GM23338 (cell line): Measurements from ENCODE around the gene SH3RF3. TPM values are rescaled to one million over a fixed set of nuclear protein-coding genes. Genes with fewer than 3 reads are reported as not detected.

Source experiments
- ATAC-seq: fragments of 200-7000 bp; cut with Tn5 transposase; 3 replicates; pipeline ENCODE4 v1.9.1; 2020
- DNase-seq: peaks from one replicate; pipeline ENCODE4 v3.0.0-alpha.2; 2015; ENCODE audit warnings: low spot score
- H2AFZ ChIP-seq: fragments of 200-600 bp; sonication (generic); 2 replicates; pipeline ENCODE4 v1.8.0; 2016; ENCODE audit warnings: antibody characterized with exemption, mild to moderate bottlenecking, moderate library complexity
- H3F3A ChIP-seq: fragments of 200-600 bp; sonication (generic); replicated peaks from 2 replicates; pipeline ENCODE4 v1.8.0; 2017; ENCODE audit warnings: antibody characterized with exemption, mixed run types, low read depth
- H3K27ac ChIP-seq: fragments of 200-600 bp; sonication (generic); 2 replicates; pipeline ENCODE4 v1.6.1; 2016; ENCODE audit warnings: low read depth
- H3K27me3 ChIP-seq: fragments of 200-600 bp; sonication (generic); 2 replicates; pipeline ENCODE4 v1.8.0; 2016; ENCODE audit warnings: mild to moderate bottlenecking, mixed run types, moderate library complexity; ENCODE audit not compliant: insufficient read depth
- H3K36me3 ChIP-seq: fragments of 200-600 bp; sonication (generic); 2 replicates; pipeline ENCODE4 v1.8.0; 2016; ENCODE audit warnings: mild to moderate bottlenecking; ENCODE audit not compliant: insufficient read depth
- H3K4me1 ChIP-seq: fragments of 200-600 bp; sonication (generic); 2 replicates; pipeline ENCODE4 v1.8.0; 2016; ENCODE audit warnings: mild to moderate bottlenecking, moderate library complexity; ENCODE audit not compliant: insufficient read depth
- H3K4me2 ChIP-seq: fragments of 200-600 bp; sonication (generic); 2 replicates; pipeline ENCODE4 v1.7.1; 2017; ENCODE audit warnings: mixed run types
- H3K4me3 ChIP-seq: fragments of 200-600 bp; sonication (generic); 2 replicates; pipeline ENCODE4 v1.6.1; 2016; ENCODE audit warnings: mixed run types
- H3K79me2 ChIP-seq: fragments of 200-600 bp; sonication (generic); replicated peaks from 2 replicates; pipeline ENCODE4 v1.8.0; 2017; ENCODE audit warnings: mild to moderate bottlenecking; ENCODE audit not compliant: insufficient read depth
- H3K9me2 ChIP-seq: fragments of 200-600 bp; sonication (generic); 2 replicates; pipeline ENCODE4 v1.8.0; 2017; ENCODE audit not compliant: insufficient read depth
- H4K20me1 ChIP-seq: fragments of 200-600 bp; sonication (generic); replicated peaks from 2 replicates; pipeline ENCODE4 v1.8.0; 2017; ENCODE audit warnings: mild to moderate bottlenecking; ENCODE audit not compliant: insufficient read depth
- H3K27ac Mint-ChIP-seq: 2 replicates; pipeline ENCODE4 v1.8.0; 2020; ENCODE audit warnings: inconsistent platforms, mild to moderate bottlenecking, moderate library complexity, mixed read lengths
- H3K27me3 Mint-ChIP-seq: 3 replicates; pipeline ENCODE4 v1.8.0; 2022; ENCODE audit warnings: low read depth, mild to moderate bottlenecking, moderate library complexity, mixed read lengths, inconsistent platforms; ENCODE audit not compliant: insufficient read depth, poor library complexity
- H3K36me3 Mint-ChIP-seq: 3 replicates; pipeline ENCODE4 v1.8.0; 2021; ENCODE audit warnings: low read depth, mild to moderate bottlenecking, inconsistent platforms, moderate library complexity, mixed read lengths
- H3K4me1 Mint-ChIP-seq: 3 replicates; pipeline ENCODE4 v1.8.0; 2020; ENCODE audit warnings: mild to moderate bottlenecking, inconsistent platforms, mixed read lengths
- H3K4me3 Mint-ChIP-seq: 3 replicates; pipeline ENCODE4 v1.8.0; 2021; ENCODE audit warnings: moderate library complexity, mild to moderate bottlenecking, inconsistent platforms, mixed read lengths
- H3K9me3 Mint-ChIP-seq: 3 replicates; pipeline ENCODE4 v1.8.0; 2020; ENCODE audit warnings: moderate library complexity, mild to moderate bottlenecking, inconsistent platforms, mixed read lengths
- CREB1 ChIP-seq: fragments of 250-450 bp; sonication (Bioruptor Pico); IDR thresholded peaks from 2 replicates; pipeline ENCODE4 v1.5.0; 2020; ENCODE audit warnings: low read depth, mild to moderate bottlenecking, moderate library complexity
- EZH2 ChIP-seq: fragments of 200-600 bp; sonication (generic); IDR thresholded peaks from one replicate; pipeline ENCODE4 v1.8.0; 2017; ENCODE audit warnings: antibody characterized with exemption, mild to moderate bottlenecking, low read depth; ENCODE audit not compliant: unreplicated experiment
- JUNB ChIP-seq: IDR thresholded peaks from one replicate; pipeline ENCODE4 v1.6.1; 2016; ENCODE audit warnings: antibody characterized with exemption; ENCODE audit not compliant: unreplicated experiment
- NANOG ChIP-seq: IDR thresholded peaks from 2 replicates; pipeline ENCODE4 v1.6.1; 2016; ENCODE audit warnings: antibody characterized with exemption, borderline replicate concordance
- POLR2AphosphoS5 ChIP-seq: IDR thresholded peaks from 2 replicates; pipeline ENCODE4 v1.6.1; 2016; ENCODE audit warnings: antibody characterized with exemption, low read depth
- polyA plus RNA-seq: library from polyadenylated mRNA; unstranded; fragments of >200 nt; fragmentation: Nextera tagmentation; extraction: Ambion mirVana; gene quantifications from 2 replicates; pipeline ENCODE4 v1.2.1, GENCODE V29; 2016
- total RNA-seq: library from RNA; depleted of rRNA; stranded (reverse); fragments of >200 nt; shearing (Covaris generic); gene quantifications from 2 replicates; pipeline ENCODE4 v1.2.3, GENCODE V29; 2014
- TF ChIP-seq, protein P1 (sequence below): IDR thresholded peaks from one replicate; pipeline ENCODE4 v1.6.1; 2018; ENCODE audit warnings: antibody characterized with exemption; ENCODE audit not compliant: unreplicated experiment
- TF ChIP-seq, protein P2 (sequence below), 2 experiments: fragments of 200-600 bp in 1 of 2; sonication (generic) in 1 of 2; conservative IDR thresholded peaks; 2 replicates each; pipeline versions ENCODE4 v1.5.1 to v1.6.1; 2016 to 2017; ENCODE audit warnings: antibody characterized with exemption in 2 of 2, low read depth in 2 of 2, mild to moderate bottlenecking in 2 of 2, moderate library complexity in 1 of 2
- TF ChIP-seq, protein P3 (sequence below): IDR thresholded peaks from 2 replicates; pipeline ENCODE4 v1.6.1; 2016; ENCODE audit warnings: antibody characterized with exemption

SH3RF3 gene
- total and polyA plus RNA-seq, 2 experiments from 2014 or later: 0.11 to 0.63 TPM

DNA sequence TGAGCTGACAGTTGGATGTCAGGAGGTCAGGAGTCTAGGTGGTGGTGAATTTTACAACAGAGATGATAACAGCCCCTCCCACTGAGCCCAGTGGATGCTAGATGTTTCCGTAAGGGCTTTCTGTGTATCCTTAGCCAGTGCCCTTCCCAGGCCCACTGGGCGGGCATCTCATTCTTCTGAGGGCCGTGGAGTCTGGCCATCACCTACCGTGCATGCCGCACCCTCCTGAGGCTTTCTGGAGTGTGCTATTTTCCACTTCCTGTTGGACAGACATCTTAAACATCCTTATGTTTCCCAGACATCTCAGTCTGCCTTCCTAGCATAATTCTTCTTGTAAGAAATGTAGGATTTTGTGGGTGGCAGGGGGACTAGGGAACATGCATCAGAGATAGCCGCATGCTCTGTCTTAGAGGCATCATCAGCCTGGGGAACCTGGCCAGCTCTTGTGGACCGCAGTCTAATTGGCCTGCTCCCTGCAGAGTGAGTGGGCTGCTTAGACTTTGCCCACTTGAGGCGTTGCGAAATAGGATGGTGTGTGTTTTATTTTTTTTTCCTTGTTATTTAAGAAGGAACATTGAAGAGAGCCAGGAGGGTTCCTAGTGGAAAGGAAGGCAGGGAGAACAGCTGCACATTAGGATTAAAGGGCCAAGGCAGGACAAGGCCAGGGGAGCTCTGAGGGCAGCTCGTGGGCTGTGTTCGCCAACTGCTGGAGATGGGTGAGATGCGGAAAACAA is 135.8 kb downstream of the SH3RF3 start:
- TF ChIP-seq, protein P1, sequence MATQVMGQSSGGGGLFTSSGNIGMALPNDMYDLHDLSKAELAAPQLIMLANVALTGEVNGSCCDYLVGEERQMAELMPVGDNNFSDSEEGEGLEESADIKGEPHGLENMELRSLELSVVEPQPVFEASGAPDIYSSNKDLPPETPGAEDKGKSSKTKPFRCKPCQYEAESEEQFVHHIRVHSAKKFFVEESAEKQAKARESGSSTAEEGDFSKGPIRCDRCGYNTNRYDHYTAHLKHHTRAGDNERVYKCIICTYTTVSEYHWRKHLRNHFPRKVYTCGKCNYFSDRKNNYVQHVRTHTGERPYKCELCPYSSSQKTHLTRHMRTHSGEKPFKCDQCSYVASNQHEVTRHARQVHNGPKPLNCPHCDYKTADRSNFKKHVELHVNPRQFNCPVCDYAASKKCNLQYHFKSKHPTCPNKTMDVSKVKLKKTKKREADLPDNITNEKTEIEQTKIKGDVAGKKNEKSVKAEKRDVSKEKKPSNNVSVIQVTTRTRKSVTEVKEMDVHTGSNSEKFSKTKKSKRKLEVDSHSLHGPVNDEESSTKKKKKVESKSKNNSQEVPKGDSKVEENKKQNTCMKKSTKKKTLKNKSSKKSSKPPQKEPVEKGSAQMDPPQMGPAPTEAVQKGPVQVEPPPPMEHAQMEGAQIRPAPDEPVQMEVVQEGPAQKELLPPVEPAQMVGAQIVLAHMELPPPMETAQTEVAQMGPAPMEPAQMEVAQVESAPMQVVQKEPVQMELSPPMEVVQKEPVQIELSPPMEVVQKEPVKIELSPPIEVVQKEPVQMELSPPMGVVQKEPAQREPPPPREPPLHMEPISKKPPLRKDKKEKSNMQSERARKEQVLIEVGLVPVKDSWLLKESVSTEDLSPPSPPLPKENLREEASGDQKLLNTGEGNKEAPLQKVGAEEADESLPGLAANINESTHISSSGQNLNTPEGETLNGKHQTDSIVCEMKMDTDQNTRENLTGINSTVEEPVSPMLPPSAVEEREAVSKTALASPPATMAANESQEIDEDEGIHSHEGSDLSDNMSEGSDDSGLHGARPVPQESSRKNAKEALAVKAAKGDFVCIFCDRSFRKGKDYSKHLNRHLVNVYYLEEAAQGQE: no peak
- no peak for TF ChIP-seq CREB1 (CRISPR knock-in tag)
- no peak for TF ChIP-seq JUNB
- TF ChIP-seq POLR2AphosphoS5: no peak
- TF ChIP-seq EZH2: no peak
- TF ChIP-seq NANOG: no peak
- TF ChIP-seq, protein P2, sequence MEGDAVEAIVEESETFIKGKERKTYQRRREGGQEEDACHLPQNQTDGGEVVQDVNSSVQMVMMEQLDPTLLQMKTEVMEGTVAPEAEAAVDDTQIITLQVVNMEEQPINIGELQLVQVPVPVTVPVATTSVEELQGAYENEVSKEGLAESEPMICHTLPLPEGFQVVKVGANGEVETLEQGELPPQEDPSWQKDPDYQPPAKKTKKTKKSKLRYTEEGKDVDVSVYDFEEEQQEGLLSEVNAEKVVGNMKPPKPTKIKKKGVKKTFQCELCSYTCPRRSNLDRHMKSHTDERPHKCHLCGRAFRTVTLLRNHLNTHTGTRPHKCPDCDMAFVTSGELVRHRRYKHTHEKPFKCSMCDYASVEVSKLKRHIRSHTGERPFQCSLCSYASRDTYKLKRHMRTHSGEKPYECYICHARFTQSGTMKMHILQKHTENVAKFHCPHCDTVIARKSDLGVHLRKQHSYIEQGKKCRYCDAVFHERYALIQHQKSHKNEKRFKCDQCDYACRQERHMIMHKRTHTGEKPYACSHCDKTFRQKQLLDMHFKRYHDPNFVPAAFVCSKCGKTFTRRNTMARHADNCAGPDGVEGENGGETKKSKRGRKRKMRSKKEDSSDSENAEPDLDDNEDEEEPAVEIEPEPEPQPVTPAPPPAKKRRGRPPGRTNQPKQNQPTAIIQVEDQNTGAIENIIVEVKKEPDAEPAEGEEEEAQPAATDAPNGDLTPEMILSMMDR (conservative IDR thresholded peaks at IDR 0.05; ENCODE audit: low read depth in 2 of 2): no peak
- Mint-ChIP-seq H3K4me1 (peaks cover 21% of the 10 kb centered on the region), H3K27me3 (peaks cover 1% of the 10 kb centered on the region), H3K4me3 (no peak overlapping the region), H3K9me3 (no peaks in the 10 kb centered on the region; the same call in 2 of the 3 replicates), H3K36me3 (no peaks in the 10 kb centered on the region), H3K27ac (no peak overlapping the region)
- no peak overlapping the region for H2AFZ ChIP-seq
- DNase-seq (no peak), ATAC-seq (no peak)
- no peak overlapping the region for H3K4me3 ChIP-seq
- H3K27me3 ChIP-seq: no peaks in the 10 kb centered on the region
- H3K27ac ChIP-seq: no peak overlapping the region
- H3K36me3 ChIP-seq: no peaks in the 10 kb centered on the region
- no peaks in the 10 kb centered on the region for H3K9me2 ChIP-seq
- no peak overlapping the region for H3K4me2 ChIP-seq
- H3K4me1 ChIP-seq: no peaks in the 10 kb centered on the region
- no peaks in the 10 kb centered on the region for H3K79me2 ChIP-seq
- no peaks in the 10 kb centered on the region for H3F3A ChIP-seq
- no peaks in the 10 kb centered on the region for H4K20me1 ChIP-seq

DNA sequence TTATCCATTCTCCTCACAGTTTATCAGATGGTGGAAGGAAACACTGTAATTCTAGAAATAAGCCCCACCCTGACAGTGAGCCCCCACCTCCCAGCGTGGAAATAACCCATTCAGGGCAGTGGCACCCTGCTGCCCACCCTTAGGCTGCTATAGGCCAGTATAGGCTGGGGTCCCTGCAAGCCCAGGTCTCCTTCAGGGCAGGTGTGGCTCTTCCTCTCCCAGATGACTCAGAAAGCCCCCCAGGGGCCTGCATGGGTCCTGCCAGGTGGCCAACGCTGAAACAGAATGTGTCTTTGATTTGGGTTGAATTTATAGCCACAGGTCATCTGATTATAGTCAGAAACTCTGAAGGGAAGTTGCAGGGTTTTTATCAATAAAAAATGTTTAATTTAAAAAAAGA is 136.4 kb downstream of the SH3RF3 start:
- Mint-ChIP-seq H3K4me3 (no peak overlapping the region), H3K4me1 (peaks cover 21% of the 10 kb centered on the region), H3K27me3 (peaks cover 1% of the 10 kb centered on the region), H3K9me3 (no peaks in the 10 kb centered on the region; the same call in 2 of the 3 replicates), H3K27ac (no peak overlapping the region), H3K36me3 (no peaks in the 10 kb centered on the region)
- Histone ChIP-seq H3F3A (no peaks in the 10 kb centered on the region), H3K9me2 (no peaks in the 10 kb centered on the region), H3K79me2 (no peaks in the 10 kb centered on the region), H3K27ac (no peak overlapping the region), H3K4me3 (no peak overlapping the region), H4K20me1 (no peaks in the 10 kb centered on the region), H3K4me2 (no peak overlapping the region), H3K36me3 (no peaks in the 10 kb centered on the region), H3K27me3 (no peaks in the 10 kb centered on the region), H3K4me1 (no peaks in the 10 kb centered on the region), H2AFZ (no peak overlapping the region)
- DNase-seq: no peak
- ATAC-seq: no peak
- TF ChIP-seq NANOG: no peak
- TF ChIP-seq, protein P3, sequence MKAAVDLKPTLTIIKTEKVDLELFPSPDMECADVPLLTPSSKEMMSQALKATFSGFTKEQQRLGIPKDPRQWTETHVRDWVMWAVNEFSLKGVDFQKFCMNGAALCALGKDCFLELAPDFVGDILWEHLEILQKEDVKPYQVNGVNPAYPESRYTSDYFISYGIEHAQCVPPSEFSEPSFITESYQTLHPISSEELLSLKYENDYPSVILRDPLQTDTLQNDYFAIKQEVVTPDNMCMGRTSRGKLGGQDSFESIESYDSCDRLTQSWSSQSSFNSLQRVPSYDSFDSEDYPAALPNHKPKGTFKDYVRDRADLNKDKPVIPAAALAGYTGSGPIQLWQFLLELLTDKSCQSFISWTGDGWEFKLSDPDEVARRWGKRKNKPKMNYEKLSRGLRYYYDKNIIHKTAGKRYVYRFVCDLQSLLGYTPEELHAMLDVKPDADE: no peak
